Measurements from ENCODE around the gene TRAK2.

- TF ChIP-seq POLR2A (IDR thresholded peaks at IDR 0.05; ENCODE audit: borderline replicate concordance, extremely low read depth, insufficient read depth, insufficient read length) (no peak), TCF7L2 (IDR thresholded peaks at IDR 0.05; ENCODE audit: borderline replicate concordance, extremely low read depth, insufficient read depth, insufficient read length) (no peak), EGR1 (IDR thresholded peaks at IDR 0.05; ENCODE audit: low read depth) (no peak), POLR2AphosphoS5 (IDR thresholded peaks at IDR 0.05; ENCODE audit: low read depth, low read length) (no peak), REST (IDR thresholded peaks at IDR 0.05; ENCODE audit: low read depth) (no peak), CTCF (IDR thresholded peaks at IDR 0.05 in 2 of 3, conservative IDR thresholded peaks at IDR 0.05 in 1 of 3; ENCODE audit: borderline replicate concordance in 1 of 3, insufficient read depth in 1 of 3, low read depth in 2 of 3, low read length in 2 of 3) (no peak), SIN3A (IDR thresholded peaks at IDR 0.05; ENCODE audit: low read depth) (no peak), SP1 (IDR thresholded peaks at IDR 0.05; ENCODE audit: low read depth) (no peak), ELF1 (IDR thresholded peaks at IDR 0.05; ENCODE audit: borderline replicate concordance, low read depth) (no peak), EZH2phosphoT487 (IDR thresholded peaks at IDR 0.05; ENCODE audit: borderline replicate concordance) (no peak), YY1 (IDR thresholded peaks at IDR 0.05; ENCODE audit: extremely low read depth, insufficient replicate concordance, low read depth, low read length) (no peak), FOSL1 (IDR thresholded peaks at IDR 0.05; ENCODE audit: low read depth) (no peak), CEBPB (IDR thresholded peaks at IDR 0.05; ENCODE audit: low read depth) (no peak)
- TF ChIP-seq, protein P1, sequence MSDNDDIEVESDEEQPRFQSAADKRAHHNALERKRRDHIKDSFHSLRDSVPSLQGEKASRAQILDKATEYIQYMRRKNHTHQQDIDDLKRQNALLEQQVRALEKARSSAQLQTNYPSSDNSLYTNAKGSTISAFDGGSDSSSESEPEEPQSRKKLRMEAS (IDR thresholded peaks at IDR 0.05) = no peak
These were observed 7.1 kb upstream of the TRAK2 start for GRCh38 chr2:201458381-201458780.
